Stimulated activated CD8-positive, alpha-beta memory T cell treated with anti-CD3 and anti-CD28 coated beads, Interleukin-15, amount 100 ng/mL, for 4 hours (primary cell): ENCODE data around the gene ATP6V0E2.
"Not testable (repeated sequence)": the region's sequence is repeated elsewhere in the genome, so short reads cannot be mapped to it uniquely, and the experiment has no call there.

Source experiments
- DNase-seq, 2 donors: peaks; one replicate each; pipeline ENCODE4 v3.0.0-alpha.2; 2020; ENCODE audit warnings: low read depth in 2 of 2

The ATP6V0E2 gene

GRCh38 chr7:149879766-149880637 is 6.2 kb downstream of the ATP6V0E2 start:
- DNase-seq = no peak

- no peak for DNase-seq
These were observed 7.0 kb downstream of the ATP6V0E2 start for GRCh38 chr7:149880638-149881311.

GRCh38 chr7:149881328-149882247 is 7.8 kb downstream of the ATP6V0E2 start:
- DNase-seq = no peak

GRCh38 chr7:149882248-149883047 is 8.7 kb downstream of the ATP6V0E2 start:
- no peak for DNase-seq

- no peak for DNase-seq
These were observed 9.3 kb downstream of the ATP6V0E2 start for GRCh38 chr7:149883048-149883438.

- no peak for DNase-seq
These were observed 9.7 kb downstream of the ATP6V0E2 start for GRCh38 chr7:149883452-149883861.

GRCh38 chr7:149884016-149884415 is 10.2 kb downstream of the ATP6V0E2 start:
- no peak for DNase-seq

GRCh38 chr7:149884541-149884940 is 10.8 kb downstream of the ATP6V0E2 start:
- DNase-seq = no peak

GRCh38 chr7:149885191-149886017 is 11.6 kb downstream of the ATP6V0E2 start:
- DNase-seq = no peak

GRCh38 chr7:149886018-149886415 is 12.2 kb downstream of the ATP6V0E2 start:
- DNase-seq = no peak

GRCh38 chr7:149887311-149887710 is 13.5 kb downstream of the ATP6V0E2 start:
- DNase-seq = no peak

- DNase-seq = not testable (repeated sequence)
These were observed 16.9 kb downstream of the ATP6V0E2 start for GRCh38 chr7:149890715-149891114.

GRCh38 chr7:149894957-149895356 is 21.2 kb downstream of the ATP6V0E2 start:
- not testable (repeated sequence) for DNase-seq

GRCh38 chr7:149907776-149908376 is 34.1 kb downstream of the ATP6V0E2 start:
- DNase-seq = not testable (repeated sequence)

GRCh38 chr7:149910219-149910618 is 36.5 kb downstream of the ATP6V0E2 start:
- DNase-seq = not testable (repeated sequence)

GRCh38 chr7:149912126-149912525 is 38.4 kb downstream of the ATP6V0E2 start:
- not testable (repeated sequence) for DNase-seq

- not testable (repeated sequence) for DNase-seq
These were observed 52.6 kb downstream of the ATP6V0E2 start for GRCh38 chr7:149926414-149926813.
